SK-N-SH (cell line): ENCODE data around the gene LTBP1. TPM values are rescaled to one million over a fixed set of nuclear protein-coding genes. Genes with fewer than 3 reads are reported as not detected.

ENCODE experiments used
- CTCF ChIA-PET: fragments of 300-600, 350-600 bp; formaldehyde crosslinking; extraction: SDS; loops from one replicate; lab custom pipeline; 2021; lab: Yijun Ruan, JAX
- POLR2A ChIA-PET: fragments of 350-600 bp; sonication (Branson Sonifier 250); formaldehyde crosslinking; extraction: SDS; loops from one replicate; lab custom pipeline; 2020; ENCODE audit warnings: antibody characterized with exemption, inconsistent platforms; lab: Yijun Ruan, JAX
- DNase-seq: peaks from one replicate; pipeline ENCODE4 v3.0.0; 2012
- H2AFZ ChIP-seq: fragments of 200-600 bp; sonication (generic); 2 replicates; pipeline ENCODE4 v1.8.1; 2016; ENCODE audit warnings: antibody characterized with exemption, mild to moderate bottlenecking, low read depth
- H3F3A ChIP-seq: fragments of 200-600 bp; sonication (generic); replicated peaks from 2 replicates; pipeline ENCODE3; 2016; ENCODE audit warnings: antibody characterized with exemption, mild to moderate bottlenecking; ENCODE audit not compliant: insufficient read depth
- H3K27ac ChIP-seq, 2 experiments: fragments of 200-500 bp in 1 of 2; fragments of 200-600 bp in 1 of 2; sonication (Bioruptor generic) in 1 of 2; sonication (generic), shearing (Covaris generic) in 1 of 2; 2 replicates each; pipeline versions ENCODE4 v1.5.1 to v1.6.1; 2014 to 2016; ENCODE audit warnings: low read depth in 2 of 2, inconsistent platforms in 1 of 2, low read length in 1 of 2, mild to moderate bottlenecking in 1 of 2, mixed read lengths in 1 of 2
- H3K27me3 ChIP-seq: fragments of 200-600 bp; sonication (generic), shearing (Covaris generic); 2 replicates; pipeline ENCODE4 v1.6.1; 2016; ENCODE audit warnings: mixed run types; ENCODE audit not compliant: insufficient read depth
- H3K36me3 ChIP-seq, 2 experiments: fragments of 200-500 bp in 1 of 2; fragments of 200-600 bp in 1 of 2; sonication (Bioruptor generic) in 1 of 2; sonication (generic) in 1 of 2; replicated peaks in 1 of 2; 2 replicates each; pipeline versions ENCODE3 to v1.5.1; 2014 to 2016; ENCODE audit warnings: low read length in 1 of 2, mild to moderate bottlenecking in 1 of 2; ENCODE audit not compliant: insufficient read depth in 2 of 2, control insufficient read depth in 1 of 2
- H3K4me1 ChIP-seq, 2 experiments: fragments of 200-500 bp in 1 of 2; fragments of 200-600 bp in 1 of 2; sonication (Bioruptor generic) in 1 of 2; sonication (generic), shearing (Covaris generic) in 1 of 2; 2 replicates each; pipeline versions ENCODE4 v1.5.1 to v1.6.1; 2014 to 2016; ENCODE audit warnings: low read depth in 1 of 2, low read length in 1 of 2, mixed run types in 1 of 2; ENCODE audit not compliant: insufficient read depth in 2 of 2, control insufficient read depth in 1 of 2
- H3K4me2 ChIP-seq: fragments of 200-600 bp; sonication (generic), shearing (Covaris generic); 2 replicates; pipeline ENCODE4 v1.6.1; 2017; ENCODE audit warnings: mixed run types
- H3K4me3 ChIP-seq, 2 experiments: fragments of 200-500 bp in 1 of 2; fragments of 200-600 bp in 1 of 2; sonication (Bioruptor generic) in 1 of 2; sonication (generic), shearing (Covaris generic) in 1 of 2; 2 replicates each; pipeline versions ENCODE4 v1.5.1 to v1.8.1; 2014 to 2016; ENCODE audit warnings: low read depth in 2 of 2, inconsistent platforms in 1 of 2, low read length in 1 of 2, mild to moderate bottlenecking in 1 of 2, mixed read lengths in 1 of 2, moderate library complexity in 1 of 2
- H3K79me2 ChIP-seq: fragments of 200-600 bp; sonication (generic); 2 replicates; pipeline ENCODE4 v1.8.1; 2017; ENCODE audit warnings: mild to moderate bottlenecking; ENCODE audit not compliant: insufficient read depth
- H3K9ac ChIP-seq: fragments of 200-600 bp; sonication (generic); 2 replicates; pipeline ENCODE4 v1.6.1; 2017; ENCODE audit warnings: mixed run types
- H3K9me2 ChIP-seq: fragments of 200-600 bp; sonication (generic); 2 replicates; pipeline ENCODE4 v1.6.1; 2017; ENCODE audit warnings: mixed run types
- H3K9me3 ChIP-seq: fragments of 200-600 bp; sonication (generic); 2 replicates; pipeline ENCODE4 v1.6.1; 2017; ENCODE audit warnings: mixed run types, mild to moderate bottlenecking, moderate library complexity
- H4K20me1 ChIP-seq: fragments of 200-600 bp; sonication (generic); 2 replicates; pipeline ENCODE4 v1.6.1; 2017; ENCODE audit warnings: mild to moderate bottlenecking, mixed run types; ENCODE audit not compliant: insufficient read depth
- ELF1 ChIP-seq: IDR thresholded peaks from 2 replicates; pipeline ENCODE4 v1.4.0; 2012
- EP300 ChIP-seq, 2 experiments: IDR thresholded peaks; 2 replicates each; pipeline versions ENCODE4 v1.4.0 to v1.6.1; 2012; ENCODE audit warnings: borderline replicate concordance in 1 of 2, low read depth in 1 of 2, low read length in 1 of 2
- FOSL2 ChIP-seq: IDR thresholded peaks from 2 replicates; pipeline ENCODE4 v1.4.0; 2012; ENCODE audit warnings: low read depth, mild to moderate bottlenecking, moderate library complexity, borderline replicate concordance
- GABPA ChIP-seq: IDR thresholded peaks from 2 replicates; pipeline ENCODE4 v1.4.0; 2012; ENCODE audit warnings: low read depth, mild to moderate bottlenecking
- JUND ChIP-seq: IDR thresholded peaks from 2 replicates; pipeline ENCODE4 v1.4.0; 2012
- NFIC ChIP-seq: IDR thresholded peaks from 2 replicates; pipeline ENCODE4 v1.4.0; 2012; ENCODE audit warnings: borderline replicate concordance
- POLR2AphosphoS5 ChIP-seq: IDR thresholded peaks from 2 replicates; pipeline ENCODE4 v1.6.1; 2012; ENCODE audit warnings: low read depth, low read length
- RXRA ChIP-seq: IDR thresholded peaks from 2 replicates; pipeline ENCODE4 v1.4.0; 2012; ENCODE audit warnings: low read depth, mild to moderate bottlenecking, borderline replicate concordance
- TCF12 ChIP-seq: IDR thresholded peaks from 2 replicates; pipeline ENCODE4 v1.4.0; 2012
- TEAD4 ChIP-seq: IDR thresholded peaks from 2 replicates; pipeline ENCODE4 v1.4.0; 2012; ENCODE audit warnings: mild to moderate bottlenecking, borderline replicate concordance; ENCODE audit not compliant: insufficient read depth
- YY1 ChIP-seq: IDR thresholded peaks from 2 replicates; pipeline ENCODE4 v1.4.0; 2012; ENCODE audit warnings: low read depth, mild to moderate bottlenecking
- WGBS: methylation state at CpG from one replicate; pipeline ENCODE4 v1.1.6; 2017; ENCODE audit warnings: low lambda C conversion rate; 5-methylcytosine and 5-hydroxymethylcytosine counted together
- polyA plus RNA-seq, 3 experiments: library from polyadenylated mRNA; depleted of rRNA; stranded (reverse); fragments of >200 nt; gene quantifications; 2 replicates each; pipeline ENCODE4 v1.2.3, GENCODE V29; 2012
- TF ChIP-seq, protein P1 (sequence below): IDR thresholded peaks from 2 replicates; pipeline ENCODE4 v1.4.0; 2012; ENCODE audit warnings: low read depth
- TF ChIP-seq, protein P2 (sequence below): IDR thresholded peaks from 2 replicates; pipeline ENCODE4; 2012
- TF ChIP-seq, protein P3 (sequence below): fragments of 150-350 bp; IDR thresholded peaks from 2 replicates; pipeline ENCODE4 v1.6.1; 2016; ENCODE audit warnings: mild to moderate bottlenecking, low read depth, low read length
- TF ChIP-seq, protein P4 (sequence below): fragments of 200-600 bp; sonication (generic); IDR thresholded peaks from 2 replicates; pipeline ENCODE4 v1.6.1; 2017; ENCODE audit warnings: antibody characterized with exemption, mild to moderate bottlenecking, moderate library complexity

Gene LTBP1
- polyA plus RNA-seq, 1 of the 3 experiments (the other 2 are of a cell fraction), result 467 TPM

DNA sequence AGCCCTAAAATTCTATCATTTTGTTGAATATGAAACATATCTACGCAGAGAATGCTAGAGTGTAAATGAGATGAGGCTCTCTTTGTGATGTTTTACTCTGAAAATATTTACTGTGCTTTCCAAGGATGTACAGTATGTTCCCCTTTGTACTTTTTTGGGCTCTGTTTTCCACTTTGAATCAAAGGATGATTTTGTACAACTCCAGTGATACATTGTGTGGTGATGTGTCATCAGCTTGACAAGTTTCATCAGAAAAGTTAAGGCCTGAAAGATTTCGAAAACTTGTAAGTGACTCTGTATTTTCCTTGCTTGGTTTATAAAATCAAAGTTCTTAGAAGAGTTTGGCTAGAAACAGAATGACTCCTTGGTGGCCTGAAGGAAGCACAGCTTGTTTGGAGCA lies 206.3 kb downstream of the LTBP1 start:
- Histone ChIP-seq H3K4me3 (no peak overlapping the region), H3F3A (peaks cover 40% of the 10 kb centered on the region), H3K36me3 (peaks cover 10 to 20% of the 10 kb centered on the region in 2 experiments), H3K4me1 (peaks cover 0 to 26% of the 10 kb centered on the region in 2 experiments; a peak in 2 of 4 replicates), H3K4me2 (peak overlapping the region; percentile 62), H3K27me3 (no peaks in the 10 kb centered on the region), H3K27ac (peak overlapping the region in 1 of 2 experiments; percentile 75; a peak in 2 of 4 replicates), H3K79me2 (peaks cover 99% of the 10 kb centered on the region), H2AFZ (no peak overlapping the region), H3K9ac (peak overlapping the region; percentile 7; the same call in 1 of the 2 replicates), H3K9me3 (no peaks in the 10 kb centered on the region), H3K9me2 (no peaks in the 10 kb centered on the region), H4K20me1 (no peaks in the 10 kb centered on the region)
- TF ChIP-seq, protein P1, sequence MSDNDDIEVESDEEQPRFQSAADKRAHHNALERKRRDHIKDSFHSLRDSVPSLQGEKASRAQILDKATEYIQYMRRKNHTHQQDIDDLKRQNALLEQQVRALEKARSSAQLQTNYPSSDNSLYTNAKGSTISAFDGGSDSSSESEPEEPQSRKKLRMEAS, result no peak
- 0 out of 2 replicates have a peak, but pooled peaks have one; percentile 10 for TF ChIP-seq RXRA
- TF ChIP-seq POLR2AphosphoS5, result no peak; the same call in 1 of the 2 replicates
- TF ChIP-seq, protein P2, sequence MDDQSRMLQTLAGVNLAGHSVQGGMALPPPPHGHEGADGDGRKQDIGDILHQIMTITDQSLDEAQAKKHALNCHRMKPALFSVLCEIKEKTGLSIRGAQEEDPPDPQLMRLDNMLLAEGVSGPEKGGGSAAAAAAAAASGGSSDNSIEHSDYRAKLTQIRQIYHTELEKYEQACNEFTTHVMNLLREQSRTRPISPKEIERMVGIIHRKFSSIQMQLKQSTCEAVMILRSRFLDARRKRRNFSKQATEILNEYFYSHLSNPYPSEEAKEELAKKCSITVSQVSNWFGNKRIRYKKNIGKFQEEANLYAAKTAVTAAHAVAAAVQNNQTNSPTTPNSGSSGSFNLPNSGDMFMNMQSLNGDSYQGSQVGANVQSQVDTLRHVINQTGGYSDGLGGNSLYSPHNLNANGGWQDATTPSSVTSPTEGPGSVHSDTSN, result peak; percentile 58
- no peak for TF ChIP-seq YY1
- TF ChIP-seq TCF12, result peak; percentile 31; the same call in 1 of the 2 replicates
- TF ChIP-seq GABPA, result no peak
- 0 out of 4 replicates have a peak, but pooled peaks of 1 of the 2 experiments have one; percentile 27 for TF ChIP-seq EP300 (IDR thresholded peaks at IDR 0.05; ENCODE audit: borderline replicate concordance in 1 of 2, low read depth in 1 of 2, low read length in 1 of 2)
- TF ChIP-seq FOSL2, result peak; percentile 52; the same call in 1 of the 2 replicates
- 0 out of 2 replicates have a peak, but pooled peaks have one; percentile 12 for TF ChIP-seq NFIC
- TF ChIP-seq, protein P3, sequence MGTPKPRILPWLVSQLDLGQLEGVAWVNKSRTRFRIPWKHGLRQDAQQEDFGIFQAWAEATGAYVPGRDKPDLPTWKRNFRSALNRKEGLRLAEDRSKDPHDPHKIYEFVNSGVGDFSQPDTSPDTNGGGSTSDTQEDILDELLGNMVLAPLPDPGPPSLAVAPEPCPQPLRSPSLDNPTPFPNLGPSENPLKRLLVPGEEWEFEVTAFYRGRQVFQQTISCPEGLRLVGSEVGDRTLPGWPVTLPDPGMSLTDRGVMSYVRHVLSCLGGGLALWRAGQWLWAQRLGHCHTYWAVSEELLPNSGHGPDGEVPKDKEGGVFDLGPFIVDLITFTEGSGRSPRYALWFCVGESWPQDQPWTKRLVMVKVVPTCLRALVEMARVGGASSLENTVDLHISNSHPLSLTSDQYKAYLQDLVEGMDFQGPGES, result no peak
- TF ChIP-seq, protein P4, sequence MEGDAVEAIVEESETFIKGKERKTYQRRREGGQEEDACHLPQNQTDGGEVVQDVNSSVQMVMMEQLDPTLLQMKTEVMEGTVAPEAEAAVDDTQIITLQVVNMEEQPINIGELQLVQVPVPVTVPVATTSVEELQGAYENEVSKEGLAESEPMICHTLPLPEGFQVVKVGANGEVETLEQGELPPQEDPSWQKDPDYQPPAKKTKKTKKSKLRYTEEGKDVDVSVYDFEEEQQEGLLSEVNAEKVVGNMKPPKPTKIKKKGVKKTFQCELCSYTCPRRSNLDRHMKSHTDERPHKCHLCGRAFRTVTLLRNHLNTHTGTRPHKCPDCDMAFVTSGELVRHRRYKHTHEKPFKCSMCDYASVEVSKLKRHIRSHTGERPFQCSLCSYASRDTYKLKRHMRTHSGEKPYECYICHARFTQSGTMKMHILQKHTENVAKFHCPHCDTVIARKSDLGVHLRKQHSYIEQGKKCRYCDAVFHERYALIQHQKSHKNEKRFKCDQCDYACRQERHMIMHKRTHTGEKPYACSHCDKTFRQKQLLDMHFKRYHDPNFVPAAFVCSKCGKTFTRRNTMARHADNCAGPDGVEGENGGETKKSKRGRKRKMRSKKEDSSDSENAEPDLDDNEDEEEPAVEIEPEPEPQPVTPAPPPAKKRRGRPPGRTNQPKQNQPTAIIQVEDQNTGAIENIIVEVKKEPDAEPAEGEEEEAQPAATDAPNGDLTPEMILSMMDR, result no peak
- TF ChIP-seq ELF1, result no peak
- no peak for TF ChIP-seq TEAD4
- TF ChIP-seq JUND, result 0 out of 2 replicates have a peak, but pooled peaks have one; percentile 48
- ChIA-PET POLR2A (no interaction called here), CTCF (no interaction called here)
- no peak for DNase-seq
- WGBS, result 52% methylated on average over 2 of the region's 2 CpGs
